Diencephalon (tissue), 1 donor: ENCODE measurements around the gene KCTD6. TPM values are rescaled to one million over a fixed set of nuclear protein-coding genes. Genes with fewer than 3 reads are reported as not detected.

Experiments used
- total RNA-seq: library from RNA; depleted of rRNA; stranded (reverse); fragments of >200 nt; gene quantifications from one replicate; pipeline ENCODE4 v1.2.3, GENCODE V29; 2014

The KCTD6 gene
- total RNA-seq = 24.0 TPM

GRCh38 chr3:58491506-58492402 lies at the start of gene KCTD6:
Gene KCTD6, plus strand, starts transcription at chr3:58492096. Its CDS starts 6,660 bp downstream, at chr3:58498756.

DNA sequence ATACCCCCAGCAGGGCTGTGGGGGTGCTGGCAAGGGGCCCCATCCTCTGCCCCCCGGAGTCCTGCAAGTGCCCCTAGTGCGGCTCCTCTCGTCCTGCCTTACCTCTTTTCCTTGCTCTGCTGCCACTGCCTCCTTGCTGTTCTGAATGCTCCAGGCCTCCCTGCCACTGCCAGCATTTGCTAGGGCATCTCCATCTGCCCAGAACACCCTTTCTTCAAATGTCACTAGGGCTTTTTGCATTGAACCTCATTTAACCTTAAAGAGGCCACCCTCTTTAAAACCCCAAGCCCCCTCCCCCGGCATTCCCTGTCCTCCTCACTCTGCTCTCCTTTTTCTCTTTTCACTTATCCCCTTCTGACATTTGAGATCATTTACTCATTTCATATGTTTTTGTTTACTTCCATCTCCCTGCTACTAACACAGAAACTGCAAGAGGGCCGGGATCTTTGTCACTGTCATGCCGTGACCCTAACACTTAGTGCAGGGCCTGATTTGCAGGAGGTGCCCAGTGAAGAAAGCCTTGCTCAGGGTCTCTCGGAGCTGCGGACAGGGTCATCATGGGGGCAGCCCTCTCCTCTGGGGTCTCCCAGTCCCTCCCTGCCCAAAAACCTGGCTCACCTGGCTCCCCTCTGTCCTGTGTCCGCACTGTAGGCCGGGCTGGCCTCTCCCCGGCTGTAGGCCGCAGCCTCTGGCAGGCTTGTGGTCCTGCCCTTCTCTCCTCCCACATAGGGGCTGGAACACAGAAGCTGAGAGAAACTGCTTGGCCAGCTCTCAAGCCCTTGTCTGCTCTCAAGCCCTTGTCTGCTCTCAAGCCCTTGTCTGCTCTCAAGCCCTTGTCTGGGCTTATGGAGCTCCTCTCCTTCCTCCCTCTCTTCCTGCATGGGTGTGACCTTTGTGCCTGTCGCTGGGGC lies 44.9 kb downstream of the KCTD6 start, which contains the start of gene ACOX2:
ACOX2 (minus strand) TSS at position 690 of the 911 bp plus-strand sequence. CDS start 2,084 bp downstream, outside the sequence.

Other genes with a start within 250 kb of the KCTD6 start
- 18.5 TPM for gene RPP14, start 185.9 kb upstream of the KCTD6 start, total RNA-seq
- gene HTD2, start 185.6 kb upstream of the KCTD6 start, total RNA-seq = 7.8 TPM
- 34.1 TPM for gene PXK, start 159.2 kb upstream of the KCTD6 start, total RNA-seq
- gene PDHB, start 58.3 kb upstream of the KCTD6 start, total RNA-seq = 72.9 TPM
- gene ACOX2, start 45.1 kb downstream of the KCTD6 start, total RNA-seq = 5.1 TPM
- 25.1 TPM for gene FAM107A, start 85.3 kb downstream of the KCTD6 start, total RNA-seq
- not detected for gene FAM3D, start 174.7 kb downstream of the KCTD6 start, total RNA-seq